HL-60/S4 treated with retinoic acid at 250 ng/mL for 4 days and 3 days (cell line): Measurements from ENCODE around the gene ARFGAP1.
"Not testable (repeated sequence)": the region's sequence is repeated elsewhere in the genome, so short reads cannot be mapped to it uniquely, and the experiment has no call there.

Experiments
- in situ Hi-C: fragments of 300-500 bp; cut with MboI; formaldehyde crosslinking; loops from 2 replicates; pipeline ENCODE4 v1.7.0; 2022; ENCODE audit warnings: low sequenced_read_pairs

The ARFGAP1 gene

GRCh38 chr20:63330084-63330760 lies 57.6 kb downstream of the ARFGAP1 start:
- in situ Hi-C loops, result no loop called here

DNA sequence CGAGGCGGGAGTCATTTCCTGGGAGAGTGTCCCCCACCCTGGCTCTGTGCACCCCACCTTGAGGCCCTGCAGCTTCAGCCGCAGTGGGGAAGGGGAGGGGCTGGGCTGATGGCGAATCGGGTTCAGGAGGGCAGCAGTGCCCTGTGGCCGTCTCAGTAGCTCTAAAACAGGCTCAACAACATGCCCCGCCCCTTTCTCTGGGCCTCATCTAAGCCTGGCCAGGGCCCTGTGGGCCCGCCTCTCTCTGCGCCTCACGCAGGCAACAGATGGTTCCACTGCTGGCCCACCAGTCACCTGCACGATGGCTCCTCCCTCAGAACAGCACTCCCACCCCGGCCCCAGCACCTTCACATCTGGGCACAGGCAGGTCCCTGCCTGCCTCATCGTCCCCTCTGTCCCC lies 58.3 kb downstream of the ARFGAP1 start:
- in situ Hi-C loops, result no loop called here

GRCh38 chr20:63331741-63332400 lies 59.3 kb downstream of the ARFGAP1 start:
- in situ Hi-C loops, result no loop called here

GRCh38 chr20:63332488-63333240 lies 60.1 kb downstream of the ARFGAP1 start:
- in situ Hi-C loops, result no loop called here

DNA sequence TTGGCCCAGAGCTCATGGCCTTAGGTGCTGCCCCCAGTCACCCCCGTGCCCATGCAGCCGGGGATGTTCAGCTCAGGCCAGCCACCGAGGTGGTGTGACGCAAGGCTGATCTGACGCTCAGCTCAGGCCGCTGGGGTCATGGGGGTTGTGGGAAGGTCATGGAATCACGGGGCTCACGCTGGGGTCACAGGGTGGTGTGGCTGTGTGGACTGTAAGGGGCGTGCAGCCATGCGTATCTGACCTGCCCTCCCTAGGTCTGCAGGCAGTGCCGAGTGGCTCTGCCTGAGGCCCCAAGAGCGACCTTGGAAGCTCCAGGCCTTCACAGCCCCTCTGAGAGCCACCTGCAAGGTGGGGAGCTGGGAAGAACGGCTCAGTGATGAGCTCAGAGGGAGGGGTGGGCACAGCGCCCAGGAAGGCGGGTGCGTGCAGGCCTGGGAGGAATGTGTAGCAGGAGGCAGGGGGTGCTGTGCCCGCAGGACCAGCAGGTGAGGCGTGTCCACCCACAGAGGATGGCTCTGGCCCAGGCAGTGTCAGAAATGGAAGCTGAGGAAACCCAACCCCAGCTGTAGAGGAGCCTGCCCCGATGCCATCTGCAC lies 60.7 kb downstream of the ARFGAP1 start:
- in situ Hi-C loops, result no loop called here

GRCh38 chr20:63334356-63334755 lies 61.7 kb downstream of the ARFGAP1 start:
- in situ Hi-C loops, result no loop called here

DNA sequence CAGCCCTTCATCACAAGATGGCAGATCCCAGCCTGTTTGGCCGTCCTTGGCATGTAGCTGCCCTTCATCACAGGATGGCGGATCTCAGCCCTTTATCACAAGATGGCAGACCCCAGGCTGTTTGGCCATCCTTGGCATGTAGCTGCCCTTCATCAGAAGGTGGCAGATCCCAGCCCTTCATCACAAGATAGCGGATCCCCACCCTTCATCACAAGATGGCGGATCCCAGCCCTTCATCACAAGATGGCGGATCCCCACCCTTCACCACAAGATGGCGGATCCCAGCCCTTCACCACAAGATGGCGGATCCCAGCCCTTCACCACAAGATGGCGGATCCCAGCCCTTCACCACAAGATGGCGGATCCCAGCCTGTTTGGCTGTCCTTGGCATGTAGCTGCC lies 62.4 kb downstream of the ARFGAP1 start:
- in situ Hi-C loops, result not testable (repeated sequence)

DNA sequence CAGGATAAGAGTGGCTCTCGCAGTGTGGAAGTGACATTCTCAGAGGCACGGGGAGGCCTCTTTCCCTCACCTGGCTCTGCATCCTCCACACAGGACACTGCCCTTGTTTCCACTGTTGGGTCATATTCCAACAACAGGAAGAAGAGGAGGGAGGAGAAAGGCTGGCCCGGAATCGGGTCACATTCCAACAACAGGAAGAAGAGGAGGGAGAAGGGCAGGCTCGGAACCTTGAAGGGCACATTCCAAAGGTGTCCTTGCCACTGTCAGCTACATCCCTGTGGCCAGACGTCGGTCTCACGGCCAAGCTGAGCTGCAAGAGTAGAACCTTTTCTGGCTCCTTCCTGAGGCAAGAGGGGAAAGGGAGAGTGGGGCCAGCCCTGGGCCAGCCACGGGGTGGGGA lies 63.1 kb downstream of the ARFGAP1 start:
- in situ Hi-C loops, result no loop called here

DNA sequence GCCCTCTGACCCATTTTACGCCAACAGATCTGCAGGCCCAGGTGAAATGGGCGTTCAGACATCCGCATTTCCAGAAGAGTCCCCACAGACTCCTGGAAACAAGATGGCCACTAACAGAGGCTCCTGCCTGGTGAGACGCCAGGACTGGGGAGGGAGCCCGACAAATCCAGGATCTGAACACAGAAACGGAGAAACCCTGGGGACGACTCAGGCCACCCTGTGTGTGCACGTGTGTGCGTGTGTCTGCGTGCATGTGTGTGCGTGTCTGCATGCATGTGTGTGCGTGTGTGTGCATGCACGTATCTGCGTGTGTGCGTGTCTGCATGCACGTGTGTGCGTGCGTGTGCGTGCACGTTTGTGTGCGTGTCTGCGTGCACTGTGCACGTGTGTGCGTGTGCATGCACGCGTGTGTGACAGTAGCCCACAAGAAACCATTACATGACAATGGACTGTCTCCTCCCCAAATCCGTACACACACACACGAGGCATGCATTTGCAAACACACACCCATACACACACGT lies 63.7 kb downstream of the ARFGAP1 start:
- in situ Hi-C loops, result no loop called here

GRCh38 chr20:63337786-63338420 lies 65.3 kb downstream of the ARFGAP1 start:
- in situ Hi-C loops, result no loop called here
